OCI-M2 (cell line): Measurements from ENCODE around the gene PSMD5.
"Not testable (repeated sequence)": the region's sequence is repeated elsewhere in the genome, so short reads cannot be mapped to it uniquely, and the experiment has no call there.

ENCODE experiments used
- DNase-seq: peaks from one replicate; lab custom pipeline; 2025; ENCODE audit not compliant: unreplicated experiment; lab: John Stamatoyannopoulos, UW

Gene PSMD5

DNA sequence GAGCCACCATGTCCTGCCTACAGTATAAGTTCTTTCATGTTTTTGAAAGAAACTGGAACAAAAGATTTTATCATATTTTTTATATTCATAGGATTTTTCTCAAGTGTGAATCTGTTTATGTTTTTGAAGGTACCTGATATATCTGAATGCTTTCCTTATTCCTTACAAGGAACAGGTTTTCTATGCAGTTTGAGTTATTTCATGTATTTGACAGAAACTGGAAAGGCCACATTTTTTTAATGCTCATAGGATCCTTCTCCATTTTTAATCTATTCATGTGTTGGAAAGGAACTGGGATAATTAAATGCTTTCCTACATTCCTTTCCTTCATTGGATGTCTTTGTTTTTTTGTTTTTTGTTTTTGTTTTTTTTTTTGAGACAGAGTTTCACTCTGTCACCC is 33.8 kb downstream of the PSMD5 start:
- no peak for DNase-seq

DNA sequence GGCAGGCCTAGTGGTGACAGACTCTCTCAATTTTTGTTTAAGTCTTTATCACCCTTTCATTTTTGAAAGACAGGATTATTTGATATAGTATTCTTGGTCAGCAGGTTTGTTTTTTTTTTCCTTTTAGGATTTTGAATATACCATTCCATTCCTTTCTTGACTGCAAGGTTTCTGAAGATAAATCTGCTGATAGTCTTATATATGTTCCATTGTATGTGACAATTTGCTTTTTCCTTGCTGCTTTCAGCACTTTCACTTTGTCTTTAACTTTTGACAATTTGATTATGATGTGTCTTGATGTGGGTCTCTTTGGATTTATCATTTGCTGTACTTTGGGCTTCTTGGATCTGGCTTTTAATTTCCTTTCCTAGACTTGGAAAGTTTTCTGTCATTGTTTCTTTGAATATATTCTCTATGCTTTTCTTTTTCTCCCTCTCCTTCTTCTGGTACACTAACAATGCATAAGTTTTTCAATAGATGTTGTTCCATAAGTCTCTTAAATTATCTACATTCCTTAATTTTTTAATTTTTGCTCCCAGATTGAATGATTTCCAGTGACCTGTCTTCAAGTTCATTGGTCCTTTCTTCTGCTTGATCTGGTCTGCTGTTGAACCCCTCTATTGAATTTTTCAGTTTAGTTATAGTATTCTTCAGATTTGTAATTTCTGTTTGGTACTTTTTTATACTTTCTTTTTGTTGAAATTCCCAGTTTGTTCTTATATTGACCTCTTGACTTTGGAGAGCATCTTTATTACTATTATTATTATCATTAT is 34.9 kb downstream of the PSMD5 start:
- no peak for DNase-seq

DNA sequence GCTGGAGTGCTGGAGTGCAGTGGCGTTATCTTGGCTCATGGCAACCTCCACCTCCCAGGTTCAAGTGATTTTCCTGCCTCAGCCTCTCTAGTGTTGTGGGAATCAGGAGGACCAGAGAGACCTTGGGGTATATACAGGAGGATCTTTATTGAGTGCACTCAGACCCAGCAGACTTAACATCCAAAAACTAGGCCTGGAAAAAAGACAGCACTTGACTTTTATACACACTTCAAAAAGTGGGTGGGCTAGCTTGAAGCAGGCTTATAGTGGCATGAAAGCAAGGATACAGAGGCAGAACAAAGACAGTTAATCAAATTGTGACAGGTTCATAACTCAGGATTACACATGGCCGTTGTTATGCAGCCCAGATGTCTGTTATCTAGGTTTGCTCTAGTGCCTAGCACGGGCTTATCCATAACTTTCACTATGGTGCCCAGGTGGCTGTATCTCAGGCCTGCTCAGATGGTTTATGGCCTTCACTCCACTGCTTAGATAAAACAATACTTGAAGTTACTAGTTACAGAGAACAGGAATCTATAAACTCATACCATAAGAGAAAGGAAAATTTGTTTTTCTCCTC is 37.8 kb downstream of the PSMD5 start:
- not testable (repeated sequence) for DNase-seq

DNA sequence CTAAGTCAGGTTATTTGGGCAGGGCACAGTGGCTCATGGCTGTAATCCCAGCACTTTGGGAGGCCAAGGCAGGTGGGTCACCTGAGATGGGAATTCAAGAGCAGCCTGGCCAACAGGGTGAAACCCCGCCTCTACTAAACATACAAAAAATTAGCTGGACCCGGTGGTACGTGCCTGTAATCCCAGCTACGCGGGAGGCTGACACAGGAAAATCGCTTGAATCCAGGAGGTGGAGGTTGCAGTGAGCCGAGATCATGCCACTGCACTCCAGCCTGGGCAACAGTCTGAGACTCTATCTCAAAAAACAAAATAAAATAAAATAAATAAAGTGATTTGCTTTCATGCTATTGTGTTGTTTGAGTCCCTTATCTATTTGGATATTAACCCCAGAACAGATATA is 41.3 kb downstream of the PSMD5 start:
- DNase-seq, result no peak

DNA sequence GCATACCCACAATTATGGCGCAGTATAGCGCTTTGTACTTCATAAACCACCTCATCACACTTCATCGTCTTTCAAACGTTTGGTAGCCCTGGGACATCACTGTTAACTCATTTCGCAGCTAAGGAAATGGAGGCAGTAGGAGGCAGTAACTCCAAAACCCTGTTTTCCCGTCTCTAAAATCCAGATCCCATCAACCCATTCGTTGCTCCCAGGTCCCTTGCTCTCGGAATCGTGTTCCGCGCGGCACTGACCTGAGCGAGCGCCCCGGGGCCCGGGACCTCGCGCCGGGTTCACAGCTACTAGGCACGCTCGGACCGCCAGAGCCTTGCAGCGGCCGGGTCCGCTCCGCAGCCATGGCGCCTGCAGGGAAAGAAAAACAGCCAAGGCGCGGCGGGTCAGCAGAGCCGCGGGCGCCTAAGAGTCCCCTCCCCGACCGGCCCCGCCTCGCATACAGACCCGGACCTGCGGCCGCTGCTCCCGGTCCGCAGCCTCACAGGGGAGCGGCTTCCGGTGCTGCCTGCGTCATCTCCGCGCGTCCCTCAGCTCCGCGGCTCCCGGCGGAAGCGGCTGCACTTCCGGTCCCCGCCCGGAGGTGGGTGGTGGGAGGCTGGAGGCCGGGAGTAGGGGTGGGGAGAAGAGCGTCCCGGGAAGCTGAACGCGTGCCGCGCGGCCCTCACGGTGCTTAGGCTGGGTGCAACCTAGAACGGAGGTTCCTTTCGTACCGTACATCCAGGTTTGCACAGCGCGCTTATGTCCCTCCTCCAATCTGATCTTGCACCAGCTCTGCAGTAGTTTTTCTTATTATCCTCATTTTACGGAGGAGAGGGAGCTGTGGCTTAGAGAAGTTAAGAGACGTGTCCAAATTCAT is 49.6 kb downstream of the PSMD5 start, which contains the start of gene FBXW2:
Gene FBXW2 (minus strand): TSS at position 519 of the 868 bp plus-strand sequence. CDS start 5,158 bp downstream, outside the sequence.
- DNase-seq, result no peak

DNA sequence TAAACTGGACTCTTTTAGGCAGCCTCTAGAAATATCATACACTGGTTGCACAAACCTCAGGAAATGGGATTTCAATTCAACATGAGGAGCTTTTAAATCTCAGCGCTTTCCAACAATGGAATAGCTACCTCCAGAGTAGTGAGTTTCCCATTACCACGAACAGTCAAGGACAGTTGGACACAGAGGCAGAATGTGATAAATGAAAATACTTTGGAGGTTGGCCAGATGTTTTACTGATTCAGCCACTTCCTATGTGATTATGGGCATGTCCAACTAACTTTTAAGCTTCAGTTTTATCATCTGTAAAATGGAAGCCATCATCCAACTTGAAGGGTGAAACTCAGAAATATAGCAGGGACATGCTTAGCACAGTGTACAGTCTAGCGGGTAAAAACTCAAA is 51.6 kb downstream of the PSMD5 start:
- DNase-seq, result no peak

DNA sequence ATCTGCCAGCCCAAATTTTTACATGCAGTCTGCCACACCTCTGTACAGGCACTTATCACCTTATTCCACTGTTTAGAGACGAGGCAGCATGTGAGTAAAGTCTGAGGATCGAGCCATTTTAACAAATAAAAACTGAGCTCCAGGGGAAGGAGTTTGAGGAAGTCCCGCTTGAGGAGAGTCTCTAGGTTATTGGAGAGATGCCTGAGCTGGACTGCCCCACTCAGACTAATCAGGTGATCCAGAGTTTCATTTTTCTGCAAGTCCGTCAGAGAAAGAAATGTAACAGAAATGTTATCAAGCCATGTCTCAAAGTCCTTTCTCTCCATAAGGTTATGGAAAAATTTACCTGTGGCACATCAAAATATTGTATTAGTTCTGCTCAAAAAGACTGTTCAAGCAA is 54.8 kb downstream of the PSMD5 start:
- DNase-seq, result no peak

DNA sequence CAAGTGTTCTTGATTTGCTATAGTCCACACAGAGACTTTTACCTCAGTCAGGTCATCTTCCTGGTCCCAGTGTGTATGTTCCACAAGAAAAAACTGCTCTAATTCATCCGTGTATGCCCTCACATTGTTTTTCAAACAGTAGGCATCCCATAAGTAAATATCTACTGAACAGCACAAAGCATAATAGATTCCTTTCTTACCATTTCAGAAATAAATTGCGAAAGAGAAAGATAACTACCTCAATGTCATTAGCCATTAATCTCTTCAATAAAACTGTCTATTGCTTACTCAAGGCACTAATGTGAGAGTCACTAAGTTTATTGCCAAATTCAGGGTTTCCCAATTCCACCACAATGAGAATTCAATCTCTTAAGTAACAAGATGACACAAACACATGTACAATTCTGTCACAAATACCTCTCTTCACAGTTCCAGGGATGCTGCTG is 59.1 kb downstream of the PSMD5 start:
- DNase-seq, result no peak

DNA sequence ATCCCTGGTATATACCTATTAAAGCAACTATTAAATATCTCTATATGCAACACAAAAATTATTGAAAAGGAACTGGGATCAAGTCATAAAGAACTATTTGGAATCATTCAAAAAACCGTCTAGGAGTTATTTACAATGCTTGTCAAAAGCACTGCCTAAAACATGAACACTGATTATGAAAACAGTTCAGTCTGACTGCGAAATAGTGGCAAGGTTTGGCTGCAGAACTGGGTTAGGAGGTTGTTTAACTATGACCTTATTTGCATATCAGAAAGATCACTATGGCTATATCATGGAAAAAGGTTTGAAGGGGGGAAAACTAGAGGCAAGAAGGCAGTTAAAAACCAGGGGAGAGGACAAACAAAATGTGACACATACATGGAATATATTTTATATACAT is 61.5 kb downstream of the PSMD5 start:
- DNase-seq, result no peak

DNA sequence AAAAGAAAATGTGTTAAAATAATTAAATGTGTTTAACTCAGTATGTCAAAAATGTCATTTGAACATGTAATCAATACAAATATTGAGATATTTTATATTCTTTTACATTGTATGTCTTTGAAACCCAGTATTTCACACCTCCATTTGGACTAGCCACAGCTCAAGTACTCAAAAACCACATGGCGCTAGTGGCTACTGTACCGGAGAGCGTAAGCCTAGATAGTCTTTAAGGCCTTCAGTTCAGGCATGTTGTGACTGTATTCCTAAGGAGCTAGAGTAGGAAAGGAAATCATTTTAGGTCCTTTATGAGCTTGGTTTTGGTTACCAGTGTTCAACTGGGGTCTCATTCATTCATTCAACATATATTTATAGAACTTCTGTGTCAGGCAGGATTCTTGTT is 62.4 kb downstream of the PSMD5 start:
- DNase-seq, result no peak

DNA sequence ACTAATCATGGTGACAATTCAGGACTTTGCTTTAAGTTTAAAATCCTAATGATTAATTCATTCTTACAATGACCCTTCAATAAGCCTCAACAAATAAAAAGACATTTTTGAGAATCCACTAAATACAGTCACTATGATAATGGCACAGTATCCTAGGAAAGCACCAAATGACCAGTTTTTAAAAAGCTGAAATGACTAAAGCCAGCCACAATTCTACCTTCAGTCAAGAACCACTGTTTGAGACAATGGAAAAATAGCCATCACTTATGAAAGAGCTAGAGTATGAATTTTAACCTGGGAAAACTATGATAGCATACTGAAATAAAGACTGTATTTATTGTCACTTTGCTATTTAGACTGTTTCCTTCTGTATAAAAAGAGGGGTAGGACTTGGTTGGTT is 63.5 kb downstream of the PSMD5 start:
- no peak for DNase-seq

DNA sequence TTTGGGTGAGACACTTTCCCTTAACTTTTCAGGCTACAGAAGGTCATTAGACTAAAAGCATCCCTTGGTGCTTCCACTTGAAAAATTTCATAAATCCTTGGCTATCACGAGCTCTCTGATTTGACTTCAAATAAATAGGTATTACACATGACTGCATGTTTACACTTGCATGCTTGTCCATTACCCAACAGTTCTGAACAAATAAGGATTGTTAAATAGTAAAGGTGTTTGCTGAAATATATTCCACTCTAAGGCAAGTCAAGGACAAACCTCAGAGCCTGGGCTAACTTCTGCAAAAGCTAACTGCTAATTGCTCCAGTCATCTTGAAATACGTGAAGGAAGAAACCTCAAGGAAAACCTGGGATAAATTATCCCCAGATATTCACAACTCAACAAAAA is 64.0 kb downstream of the PSMD5 start:
- DNase-seq, result no peak

DNA sequence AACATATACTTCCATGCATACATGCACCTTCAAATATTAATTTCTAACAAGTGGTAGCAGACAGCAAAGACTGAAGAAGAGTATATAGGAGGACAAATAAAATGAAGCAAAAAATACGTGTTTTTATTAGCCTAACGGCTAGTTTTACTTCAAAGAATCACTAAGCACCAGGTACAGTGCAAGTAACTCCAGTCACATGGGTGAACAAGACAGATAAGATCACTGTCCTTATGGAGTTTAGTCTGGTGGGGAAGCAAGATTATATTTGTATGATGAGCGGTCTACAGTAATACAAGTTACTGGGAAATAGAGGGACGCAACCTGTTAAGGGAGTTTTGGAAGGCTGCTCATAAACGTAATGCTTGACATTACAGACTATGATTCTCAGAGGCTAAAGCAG is 65.5 kb downstream of the PSMD5 start:
- DNase-seq, result no peak

DNA sequence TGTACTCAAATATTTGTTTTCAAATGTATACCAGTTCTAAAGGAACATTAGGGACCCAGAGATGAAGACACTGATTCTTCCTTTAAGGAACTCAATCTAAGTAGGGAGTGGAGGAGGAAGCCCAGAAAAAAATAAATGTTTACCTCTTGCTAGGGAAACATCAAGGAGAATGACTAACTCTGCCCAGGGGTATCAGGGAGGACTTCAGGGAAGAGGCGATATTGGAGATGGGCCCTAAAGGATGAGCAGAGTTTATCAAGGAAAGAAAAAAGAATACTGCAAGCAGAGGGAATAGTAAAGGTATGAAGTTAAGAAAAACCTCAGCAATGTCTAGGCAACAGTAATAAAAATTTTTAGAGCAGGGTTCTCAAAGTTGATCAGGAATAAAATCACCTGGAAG is 65.9 kb downstream of the PSMD5 start:
- DNase-seq, result no peak

DNA sequence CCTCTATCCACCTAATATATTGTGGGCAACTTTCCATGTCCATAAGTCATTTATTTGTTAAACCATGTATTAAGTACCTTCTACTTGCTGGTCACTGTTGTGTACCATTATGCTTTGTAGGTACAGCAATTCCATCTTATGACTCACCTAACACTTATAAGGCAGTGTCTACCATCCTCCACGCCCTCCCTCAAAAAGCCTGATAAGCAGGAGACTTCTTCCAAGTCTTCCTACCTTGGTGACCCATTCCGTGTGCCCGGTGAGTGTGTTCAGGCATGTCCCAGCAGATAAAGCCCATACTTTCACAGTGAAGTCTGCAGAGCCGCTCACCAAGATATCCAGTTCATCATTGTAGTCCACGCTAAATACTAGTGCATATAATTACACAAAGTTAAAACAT is 66.9 kb downstream of the PSMD5 start:
- DNase-seq, result no peak

DNA sequence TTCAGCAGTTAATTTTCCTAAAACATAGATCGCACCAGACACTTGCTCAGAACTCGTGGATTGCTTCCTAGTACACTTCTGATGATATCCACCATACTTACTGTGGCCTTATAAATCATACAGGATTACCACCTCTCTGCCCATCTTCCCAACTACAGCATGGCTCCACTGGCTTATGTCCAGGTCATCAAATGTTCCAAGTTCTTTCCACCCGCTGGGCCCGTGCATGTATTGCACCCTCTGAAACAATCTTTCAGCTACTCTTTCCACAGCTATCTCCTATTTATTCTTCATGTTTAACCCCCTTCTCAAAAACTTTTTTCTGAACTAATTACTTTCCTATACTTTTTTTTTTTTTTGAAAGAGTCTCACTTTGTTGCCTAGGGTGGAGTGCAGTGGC is 68.0 kb downstream of the PSMD5 start:
- DNase-seq, result no peak

DNA sequence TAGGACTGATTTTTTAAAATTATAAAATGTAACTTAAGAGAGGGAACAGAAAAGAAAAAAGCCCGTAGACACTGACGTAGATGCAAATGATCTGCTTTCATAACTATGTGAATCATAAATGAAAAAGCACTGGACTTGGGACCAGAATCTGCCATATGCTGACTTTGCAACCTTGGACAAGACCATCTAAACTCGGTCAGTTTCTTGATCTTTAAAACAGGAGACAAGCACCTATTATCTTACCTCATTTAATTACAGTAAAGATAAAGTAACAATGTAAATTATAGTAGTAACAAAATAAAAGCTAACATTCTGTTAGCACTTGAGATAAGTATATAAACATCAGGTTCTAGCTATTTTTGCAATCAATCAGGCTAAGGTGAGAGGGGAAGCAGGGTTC is 69.5 kb downstream of the PSMD5 start:
- no peak for DNase-seq

DNA sequence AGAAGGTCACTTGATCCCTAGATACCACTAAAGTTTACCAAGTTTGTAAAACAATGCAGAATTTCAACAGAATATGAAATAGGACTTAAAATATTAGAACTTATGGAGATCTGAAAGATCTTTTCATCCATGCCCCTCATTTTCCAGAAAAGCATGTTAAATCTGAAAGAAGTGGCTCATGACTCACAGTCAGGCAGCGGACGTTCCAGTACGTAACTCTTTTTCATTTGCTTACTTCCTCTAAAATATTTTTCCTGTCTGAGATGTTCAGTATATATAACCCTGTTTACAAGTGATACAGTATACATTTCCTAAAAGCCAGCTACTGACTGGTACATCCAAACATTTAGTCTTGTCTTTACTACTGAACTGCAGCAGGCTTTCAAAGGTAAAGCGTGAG is 71.8 kb downstream of the PSMD5 start:
- DNase-seq, result no peak

DNA sequence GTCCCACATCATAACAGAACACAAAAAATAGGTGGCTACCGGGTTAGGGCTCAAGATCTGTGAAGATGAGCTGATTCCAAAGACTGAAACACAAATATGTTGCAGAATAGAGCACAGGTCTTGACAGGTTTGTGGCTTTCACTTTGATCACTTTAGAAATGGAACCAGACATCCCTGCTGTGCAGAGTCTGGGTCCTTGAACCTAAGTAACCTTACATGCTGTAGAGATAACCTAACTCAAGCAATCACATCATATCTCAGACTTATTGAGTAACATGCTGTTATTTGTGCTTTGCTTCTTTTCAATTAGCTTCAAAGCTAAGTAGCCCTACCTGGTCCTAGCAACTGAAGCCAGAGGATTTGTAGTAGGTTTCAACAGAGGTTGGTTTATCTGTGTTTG is 73.8 kb downstream of the PSMD5 start:
- DNase-seq, result no peak

DNA sequence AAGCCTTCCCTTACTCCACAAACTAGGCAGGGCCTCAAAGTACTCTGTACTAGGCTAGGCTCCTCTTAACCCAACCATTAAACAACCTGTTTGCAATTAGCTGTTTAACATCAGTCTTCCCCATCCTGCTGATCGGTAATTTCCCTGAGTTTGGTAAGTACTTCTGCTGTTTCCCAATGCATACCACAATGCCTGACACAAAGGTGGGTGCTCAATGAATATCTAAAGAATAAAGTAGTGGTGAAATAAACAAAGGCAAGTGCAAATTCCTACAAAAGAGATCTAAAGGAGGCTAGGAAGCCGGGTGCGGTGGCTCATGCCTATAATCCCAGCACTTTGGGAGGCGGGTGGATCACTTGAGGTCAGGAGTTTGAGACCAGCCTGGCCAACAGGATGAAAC is 74.5 kb downstream of the PSMD5 start:
- no peak for DNase-seq

DNA sequence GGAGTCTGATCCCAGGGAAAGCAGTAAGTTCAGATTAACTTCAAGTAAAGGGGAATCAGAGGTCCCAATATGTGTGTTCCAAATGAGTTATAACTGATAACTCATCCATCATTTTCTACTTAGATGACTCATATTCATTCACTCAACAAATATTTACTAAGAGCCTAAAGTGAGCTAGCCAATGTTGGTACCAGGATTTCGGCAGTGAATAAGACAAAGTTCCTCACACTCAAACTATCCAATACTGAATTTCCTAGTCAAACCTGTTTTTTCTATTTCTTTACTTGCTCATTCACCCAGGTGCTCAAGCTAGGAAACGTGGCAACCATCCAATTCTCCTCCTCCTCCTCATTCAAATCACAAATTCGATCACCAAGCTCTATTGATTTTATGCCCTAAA is 75.3 kb downstream of the PSMD5 start:
- no peak for DNase-seq
